HepG2 (cell line): ENCODE data around the gene ALK. TPM values are rescaled to one million over a fixed set of nuclear protein-coding genes. Genes with fewer than 3 reads are reported as not detected.
A peak's percentile ranks its signal among the peaks of the same experiment; 100 is the strongest.

Source experiments
- ATAC-seq: fragments of 200-7000 bp; cut with Tn5 transposase; 3 replicates; pipeline ENCODE4 v1.9.1; 2020; ENCODE audit warnings: mild to moderate bottlenecking, moderate library complexity
- BruUV-seq: library from RNA; stranded (reverse); fragments of 400-500 nt; replicated peaks from 2 replicates; lab custom pipeline; 2021; lab: Mats Ljungman, UMichigan
- CTCF ChIA-PET: fragments of 300-600 bp; formaldehyde crosslinking; extraction: SDS; loops from one replicate; lab custom pipeline; 2021; ENCODE audit warnings: low total read pairs, inconsistent platforms, low intra/inter-chr PET ratio; lab: Yijun Ruan, JAX
- POLR2A ChIA-PET: fragments of 350-600 bp; sonication (Branson Sonifier 250); formaldehyde crosslinking; loops from one replicate; lab custom pipeline; 2020; ENCODE audit warnings: antibody characterized with exemption, inconsistent platforms; lab: Yijun Ruan, JAX
- DNase-seq: peaks from one replicate; pipeline ENCODE4 v3.0.0-alpha.2; 2015; ENCODE audit warnings: low spot score
- FAIRE-seq: peaks from 3 replicates; lab custom pipeline; 2011; peaks lifted over from hg19 to GRCh38; lab: Jason Lieb, UNC
- H2AFZ ChIP-seq: one replicate; pipeline ENCODE4 v1.6.1; 2011; ENCODE audit warnings: low read length, inconsistent platforms
- H3K27ac ChIP-seq: fragments of 300-600 bp; 3 replicates; pipeline ENCODE4 v1.8.0; 2011; ENCODE audit warnings: mixed run types, mild to moderate bottlenecking, mixed read lengths, low read length, inconsistent platforms; ENCODE audit not compliant: insufficient read depth; ENCODE audit errors: extremely low read length
- H3K27me3 ChIP-seq, 2 experiments: fragments of 200-600 bp in 1 of 2; 2 replicates in 1 of 2; 3 replicates in 1 of 2; pipeline versions ENCODE4 v1.6.0 to v1.8.0; 2011; ENCODE audit warnings: low read length in 2 of 2, mild to moderate bottlenecking in 2 of 2, moderate library complexity in 2 of 2, inconsistent platforms in 1 of 2; ENCODE audit not compliant: insufficient read depth in 2 of 2, control insufficient read depth in 1 of 2
- H3K36me3 ChIP-seq, 2 experiments: fragments of 200-600 bp in 1 of 2; replicated peaks in 1 of 2; 2 replicates in 1 of 2; 3 replicates in 1 of 2; pipeline versions ENCODE4 v1.5.1 to v1.8.0; 2011; ENCODE audit warnings: low read length in 2 of 2, inconsistent platforms in 1 of 2; ENCODE audit not compliant: insufficient read depth in 2 of 2, control insufficient read depth in 1 of 2
- H3K4me1 ChIP-seq: 2 replicates; pipeline ENCODE4 v1.5.1; 2012; ENCODE audit warnings: low read length, inconsistent platforms; ENCODE audit not compliant: insufficient read depth
- H3K4me2 ChIP-seq: 2 replicates; pipeline ENCODE4 v1.6.0; 2011; ENCODE audit warnings: low read depth, low read length, inconsistent platforms
- H3K4me3 ChIP-seq, 3 experiments: fragments of 200-600 bp in 1 of 3; sonication (generic), shearing (Covaris generic) in 1 of 3; replicated peaks in 1 of 3; 2 replicates each; pipeline ENCODE4 v1.5.1; 2011 to 2016; ENCODE audit warnings: low read length in 3 of 3, inconsistent platforms in 2 of 3, low read depth in 2 of 3, mild to moderate bottlenecking in 2 of 3, control low read depth in 1 of 3, mixed read lengths in 1 of 3; ENCODE audit not compliant: insufficient read depth in 1 of 3
- H3K79me2 ChIP-seq: one replicate; pipeline ENCODE4 v1.6.1; 2011; ENCODE audit warnings: low read length, inconsistent platforms; ENCODE audit not compliant: insufficient read depth
- H3K9ac ChIP-seq: 2 replicates; pipeline ENCODE4 v1.6.0; 2011; ENCODE audit warnings: mild to moderate bottlenecking, low read depth, low read length, inconsistent platforms; ENCODE audit not compliant: insufficient read depth
- H3K9me3 ChIP-seq: 2 replicates; pipeline ENCODE4 v1.5.1; 2012; ENCODE audit warnings: mild to moderate bottlenecking, low read length
- H4K20me1 ChIP-seq: 2 replicates; pipeline ENCODE4 v1.6.0; 2011; ENCODE audit warnings: inconsistent platforms, mild to moderate bottlenecking, low read length, moderate library complexity; ENCODE audit not compliant: insufficient read depth
- HOXA7 ChIP-seq: sonication (generic); formaldehyde crosslinking; IDR thresholded peaks from 2 replicates; pipeline ENCODE4 v1.8.1; 2022; ENCODE audit warnings: mild to moderate bottlenecking, missing genetic modification reagents, moderate library complexity
- PRMT3 ChIP-seq: sonication (generic); formaldehyde crosslinking; IDR thresholded peaks from 2 replicates; pipeline ENCODE4 v1.8.1; 2022; ENCODE audit warnings: low read depth, mild to moderate bottlenecking, moderate library complexity, missing genetic modification reagents, borderline replicate concordance
- RFX1 ChIP-seq: fragments of 450-650 bp; IDR thresholded peaks from 2 replicates; pipeline ENCODE4 v1.6.1; 2017
- ZBTB42 ChIP-seq: sonication (generic); formaldehyde crosslinking; IDR thresholded peaks from 2 replicates; pipeline ENCODE4 v1.5.0; 2020; ENCODE audit warnings: mild to moderate bottlenecking, missing genetic modification reagents
- ZNF660 ChIP-seq: sonication (generic); formaldehyde crosslinking; IDR thresholded peaks from 2 replicates; pipeline ENCODE4 v1.5.1; 2020; ENCODE audit warnings: mild to moderate bottlenecking, low read depth, missing genetic modification reagents, borderline replicate concordance
- ZSCAN29 ChIP-seq: sonication (generic); formaldehyde crosslinking; conservative IDR thresholded peaks from 2 replicates; pipeline ENCODE4 v1.4.0; 2020; ENCODE audit warnings: mild to moderate bottlenecking, missing genetic modification reagents
- WGBS: methylation state at CpG from one replicate; pipeline ENCODE4 v1.1.6; 2017; ENCODE audit warnings: low lambda C conversion rate; 5-methylcytosine and 5-hydroxymethylcytosine counted together
- in situ Hi-C: cut with HindIII; loops from 2 replicates; pipeline ENCODE4 v1.10.0; 2017; ENCODE audit warnings: low pct_unique_long_range_greater_than_20kb; ENCODE audit not compliant: extremely low pct_ligation_motif_present
- intact Hi-C: fragments of 100-400 bp; cut with micrococcal nuclease; formaldehyde crosslinking; loops from one replicate; pipeline ENCODE4 v1.10.0; 2022; ENCODE audit not compliant: unreplicated experiment
- polyA plus RNA-seq, 8 experiments: library from polyadenylated mRNA; depleted of rRNA in 3 of 8; stranded (reverse) in 7 of 8; unstranded in 1 of 8; fragments of >200 nt; fragmentation: Illumina TruSeq in 4 of 8; extraction: Trizol in 4 of 8; gene quantifications; 2 replicates each; pipeline versions ENCODE4 v1.2.1 to v1.2.3, GENCODE V29; 2011 to 2016; ENCODE audit warnings: low read depth in 4 of 8, missing spikeins in 1 of 8, mixed read lengths in 1 of 8; ENCODE audit not compliant: insufficient read depth in 1 of 8
- total RNA-seq, 5 experiments: library from RNA; depleted of rRNA; stranded (reverse); fragments of >200 nt; fragmentation: Illumina TruSeq; extraction: Trizol; gene quantifications; 2 replicates each; pipeline ENCODE4 v1.2.3, GENCODE V29; 2016; ENCODE audit warnings: low read depth in 1 of 5
- TF ChIP-seq, protein P1 (sequence below): sonication (generic); formaldehyde crosslinking; IDR thresholded peaks from 2 replicates; pipeline ENCODE4 v1.4.0; 2020; ENCODE audit warnings: mild to moderate bottlenecking, missing genetic modification reagents
- TF ChIP-seq, protein P2 (sequence below): sonication (generic); formaldehyde crosslinking; IDR thresholded peaks from 2 replicates; pipeline ENCODE4 v1.8.0; 2022; ENCODE audit warnings: missing genetic modification reagents, mild to moderate bottlenecking, inconsistent platforms, borderline replicate concordance
- TF ChIP-seq, protein P3 (sequence below): IDR thresholded peaks from 2 replicates; pipeline ENCODE4 v1.6.1; 2012; ENCODE audit warnings: low read length, improper control_type of control experiment
- TF ChIP-seq, protein P4 (sequence below): sonication (generic); formaldehyde crosslinking; IDR thresholded peaks from 2 replicates; pipeline ENCODE4 v1.5.0; 2020; ENCODE audit warnings: mild to moderate bottlenecking, missing genetic modification reagents

Gene ALK
- total and polyA plus RNA-seq, 2 of the 13 experiments (the other 11 are each of a cell fraction or from before 2014, with no cell fraction given): not detected

DNA sequence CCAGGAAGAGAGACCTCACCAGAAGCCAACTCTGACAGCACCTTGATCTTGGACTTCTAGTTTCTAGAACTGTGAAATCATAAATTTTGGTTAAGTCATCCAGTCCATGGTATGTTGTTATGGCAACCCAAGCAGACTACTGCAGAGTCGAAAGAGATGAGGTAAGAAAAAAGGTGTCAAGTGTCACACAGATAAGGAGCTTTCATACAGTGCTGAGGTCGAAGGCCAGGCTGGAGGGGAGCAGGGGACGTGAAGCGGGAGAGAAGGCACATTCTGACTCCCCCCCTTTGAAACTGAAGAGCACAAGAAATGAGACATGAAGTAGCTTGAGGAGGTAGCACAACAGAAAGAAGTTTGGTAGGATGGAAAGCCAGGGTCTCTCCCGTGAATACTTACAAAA lies 110.4 kb downstream of the ALK start:
- no peak overlapping the region for H3K4me2 ChIP-seq
- no peak overlapping the region for H2AFZ ChIP-seq
- POLR2A ChIA-PET: no interaction called here
- WGBS: 0% methylated on average over 4 of the region's 5 CpGs
- H3K4me3 ChIP-seq: no peak overlapping the region
- H3K36me3 ChIP-seq: no peaks in the 10 kb centered on the region
- H3K79me2 ChIP-seq: no peaks in the 10 kb centered on the region
- H3K9ac ChIP-seq: no peak overlapping the region
- in situ Hi-C loops (no loop called here), intact Hi-C loops (no loop called here)
- no peaks in the 10 kb centered on the region for H4K20me1 ChIP-seq
- peaks cover 2 to 30% of the 10 kb centered on the region in 2 experiments; a peak in 4 of 5 replicates for H3K27me3 ChIP-seq
- ATAC-seq: no peak; the same call in 2 of the 3 replicates
- FAIRE-seq: no peak
- no TSS peak for BruUV-seq
- no peaks in the 10 kb centered on the region for H3K9me3 ChIP-seq
- no peaks in the 10 kb centered on the region for H3K4me1 ChIP-seq
- CTCF ChIA-PET: no interaction called here
- H3K27ac ChIP-seq: no peak overlapping the region
- DNase-seq: no peak
- TF ChIP-seq, protein P1, sequence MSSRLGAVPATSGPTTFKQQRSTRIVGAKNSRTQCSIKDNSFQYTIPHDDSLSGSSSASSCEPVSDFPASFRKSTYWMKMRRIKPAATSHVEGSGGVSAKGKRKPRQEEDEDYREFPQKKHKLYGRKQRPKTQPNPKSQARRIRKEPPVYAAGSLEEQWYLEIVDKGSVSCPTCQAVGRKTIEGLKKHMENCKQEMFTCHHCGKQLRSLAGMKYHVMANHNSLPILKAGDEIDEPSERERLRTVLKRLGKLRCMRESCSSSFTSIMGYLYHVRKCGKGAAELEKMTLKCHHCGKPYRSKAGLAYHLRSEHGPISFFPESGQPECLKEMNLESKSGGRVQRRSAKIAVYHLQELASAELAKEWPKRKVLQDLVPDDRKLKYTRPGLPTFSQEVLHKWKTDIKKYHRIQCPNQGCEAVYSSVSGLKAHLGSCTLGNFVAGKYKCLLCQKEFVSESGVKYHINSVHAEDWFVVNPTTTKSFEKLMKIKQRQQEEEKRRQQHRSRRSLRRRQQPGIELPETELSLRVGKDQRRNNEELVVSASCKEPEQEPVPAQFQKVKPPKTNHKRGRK: no peak
- TF ChIP-seq RFX1: 0 out of 2 replicates have a peak, but pooled peaks have one; percentile 20
- TF ChIP-seq HOXA7 (CRISPR knock-in tag): no peak

DNA sequence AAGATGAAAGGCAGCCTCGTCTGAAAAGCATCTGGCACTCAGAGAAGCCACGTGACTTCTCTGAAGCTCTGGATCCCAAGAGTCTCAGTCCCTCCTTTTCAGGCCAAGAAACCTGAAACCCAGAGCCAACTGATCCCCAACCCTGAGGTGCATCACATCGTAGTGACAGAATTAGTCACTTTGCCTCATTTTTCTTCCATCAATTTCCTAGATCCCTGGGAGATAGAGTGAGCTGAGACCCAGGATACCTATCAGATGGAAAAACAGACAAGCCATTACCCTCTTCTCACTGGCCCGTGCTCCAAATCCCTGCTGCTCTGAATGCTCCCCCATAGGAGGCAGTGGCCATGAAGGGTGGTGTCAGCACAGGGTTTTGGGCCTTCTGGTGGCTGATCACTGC lies 113.1 kb downstream of the ALK start:
- Histone ChIP-seq H3K36me3 (no peaks in the 10 kb centered on the region), H3K9ac (no peak overlapping the region), H4K20me1 (no peaks in the 10 kb centered on the region), H3K27me3 (peaks cover 2 to 13% of the 10 kb centered on the region in 2 experiments; a peak in 3 of 5 replicates), H2AFZ (no peak overlapping the region), H3K9me3 (no peaks in the 10 kb centered on the region), H3K27ac (no peak overlapping the region), H3K4me3 (no peak overlapping the region), H3K79me2 (no peaks in the 10 kb centered on the region), H3K4me1 (no peaks in the 10 kb centered on the region), H3K4me2 (no peak overlapping the region)
- ChIA-PET POLR2A (no interaction called here), CTCF (no interaction called here)
- intact Hi-C loops: no loop called here
- in situ Hi-C loops: no loop called here
- FAIRE-seq (no peak), DNase-seq (no peak), ATAC-seq (no peak)
- no TSS peak for BruUV-seq
- WGBS: 6% methylated on average over 4 of the region's 4 CpGs
- TF ChIP-seq ZSCAN29 (CRISPR knock-in tag) (no peak), ZNF660 (no peak), PRMT3 (no peak), ZBTB42 (CRISPR knock-in tag) (no peak)
- TF ChIP-seq, protein P2, sequence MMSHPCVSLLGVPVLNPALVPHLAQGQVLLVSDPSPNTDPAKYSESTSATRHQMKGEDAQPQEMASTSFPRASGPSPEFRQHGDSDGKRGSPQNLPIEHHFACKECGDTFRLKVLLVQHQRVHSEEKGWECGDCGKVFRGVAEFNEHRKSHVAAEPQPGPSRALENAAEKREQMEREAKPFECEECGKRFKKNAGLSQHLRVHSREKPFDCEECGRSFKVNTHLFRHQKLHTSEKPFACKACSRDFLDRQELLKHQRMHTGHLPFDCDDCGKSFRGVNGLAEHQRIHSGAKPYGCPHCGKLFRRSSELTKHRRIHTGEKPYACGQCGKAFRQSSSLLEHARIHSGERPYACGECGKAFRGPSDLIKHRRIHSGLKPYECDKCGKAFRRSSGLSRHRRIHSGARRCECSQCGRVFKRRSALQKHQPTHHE: no peak
- TF ChIP-seq, protein P3, sequence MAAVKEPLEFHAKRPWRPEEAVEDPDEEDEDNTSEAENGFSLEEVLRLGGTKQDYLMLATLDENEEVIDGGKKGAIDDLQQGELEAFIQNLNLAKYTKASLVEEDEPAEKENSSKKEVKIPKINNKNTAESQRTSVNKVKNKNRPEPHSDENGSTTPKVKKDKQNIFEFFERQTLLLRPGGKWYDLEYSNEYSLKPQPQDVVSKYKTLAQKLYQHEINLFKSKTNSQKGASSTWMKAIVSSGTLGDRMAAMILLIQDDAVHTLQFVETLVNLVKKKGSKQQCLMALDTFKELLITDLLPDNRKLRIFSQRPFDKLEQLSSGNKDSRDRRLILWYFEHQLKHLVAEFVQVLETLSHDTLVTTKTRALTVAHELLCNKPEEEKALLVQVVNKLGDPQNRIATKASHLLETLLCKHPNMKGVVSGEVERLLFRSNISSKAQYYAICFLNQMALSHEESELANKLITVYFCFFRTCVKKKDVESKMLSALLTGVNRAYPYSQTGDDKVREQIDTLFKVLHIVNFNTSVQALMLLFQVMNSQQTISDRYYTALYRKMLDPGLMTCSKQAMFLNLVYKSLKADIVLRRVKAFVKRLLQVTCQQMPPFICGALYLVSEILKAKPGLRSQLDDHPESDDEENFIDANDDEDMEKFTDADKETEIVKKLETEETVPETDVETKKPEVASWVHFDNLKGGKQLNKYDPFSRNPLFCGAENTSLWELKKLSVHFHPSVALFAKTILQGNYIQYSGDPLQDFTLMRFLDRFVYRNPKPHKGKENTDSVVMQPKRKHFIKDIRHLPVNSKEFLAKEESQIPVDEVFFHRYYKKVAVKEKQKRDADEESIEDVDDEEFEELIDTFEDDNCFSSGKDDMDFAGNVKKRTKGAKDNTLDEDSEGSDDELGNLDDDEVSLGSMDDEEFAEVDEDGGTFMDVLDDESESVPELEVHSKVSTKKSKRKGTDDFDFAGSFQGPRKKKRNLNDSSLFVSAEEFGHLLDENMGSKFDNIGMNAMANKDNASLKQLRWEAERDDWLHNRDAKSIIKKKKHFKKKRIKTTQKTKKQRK: no peak
- TF ChIP-seq, protein P4, sequence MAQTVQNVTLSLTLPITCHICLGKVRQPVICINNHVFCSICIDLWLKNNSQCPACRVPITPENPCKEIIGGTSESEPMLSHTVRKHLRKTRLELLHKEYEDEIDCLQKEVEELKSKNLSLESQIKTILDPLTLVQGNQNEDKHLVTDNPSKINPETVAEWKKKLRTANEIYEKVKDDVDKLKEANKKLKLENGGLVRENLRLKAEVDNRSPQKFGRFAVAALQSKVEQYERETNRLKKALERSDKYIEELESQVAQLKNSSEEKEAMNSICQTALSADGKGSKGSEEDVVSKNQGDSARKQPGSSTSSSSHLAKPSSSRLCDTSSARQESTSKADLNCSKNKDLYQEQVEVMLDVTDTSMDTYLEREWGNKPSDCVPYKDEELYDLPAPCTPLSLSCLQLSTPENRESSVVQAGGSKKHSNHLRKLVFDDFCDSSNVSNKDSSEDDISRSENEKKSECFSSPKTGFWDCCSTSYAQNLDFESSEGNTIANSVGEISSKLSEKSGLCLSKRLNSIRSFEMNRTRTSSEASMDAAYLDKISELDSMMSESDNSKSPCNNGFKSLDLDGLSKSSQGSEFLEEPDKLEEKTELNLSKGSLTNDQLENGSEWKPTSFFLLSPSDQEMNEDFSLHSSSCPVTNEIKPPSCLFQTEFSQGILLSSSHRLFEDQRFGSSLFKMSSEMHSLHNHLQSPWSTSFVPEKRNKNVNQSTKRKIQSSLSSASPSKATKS (CRISPR knock-in tag): no peak
